Activated T-cell treated with anti-CD3 and anti-CD28 coated beads, Interleukin-2, amount 50 U/mL, for 72 hours (primary cell): Measurements from ENCODE around the gene SDR39U1. TPM values are rescaled to one million over a fixed set of nuclear protein-coding genes. Genes with fewer than 3 reads are reported as not detected.
A peak's percentile ranks its signal among the peaks of the same experiment; 100 is the strongest.

ENCODE experiments used
- ATAC-seq, 2 donors: fragments of 150-1000 bp; cut with Tn5 transposase; replicated peaks in 1 of 2; 2 replicates each; pipeline ENCODE4 v1.10.0; 2021; ENCODE audit warnings: moderate library complexity in 2 of 2, mild to moderate bottlenecking in 1 of 2
- DNase-seq, 2 donors: peaks; one replicate each; pipeline ENCODE4 v3.0.0; 2021 to 2022; ENCODE audit warnings: mixed read lengths in 1 of 2
- H3K27ac Mint-ChIP-seq: one replicate; pipeline ENCODE4 v1.8.0; 2022; ENCODE audit warnings: mild to moderate bottlenecking, moderate library complexity, mixed read lengths
- H3K27me3 Mint-ChIP-seq: one replicate; pipeline ENCODE4 v1.8.0; 2022; ENCODE audit warnings: low read depth, mixed read lengths
- H3K36me3 Mint-ChIP-seq, 2 donors: one replicate each; pipeline ENCODE4 v1.8.0; 2022; ENCODE audit warnings: mixed read lengths in 2 of 2, mild to moderate bottlenecking in 1 of 2; ENCODE audit not compliant: insufficient read depth in 2 of 2
- H3K4me1 Mint-ChIP-seq: one replicate; pipeline ENCODE4 v1.8.0; 2022; ENCODE audit warnings: low read depth, mixed read lengths
- H3K4me3 Mint-ChIP-seq, 2 donors: one replicate each; pipeline ENCODE4 v1.8.0; 2022; ENCODE audit warnings: mild to moderate bottlenecking in 2 of 2, mixed read lengths in 2 of 2, moderate library complexity in 2 of 2
- H3K9me3 Mint-ChIP-seq, 2 donors: one replicate each; pipeline ENCODE4 v1.8.0; 2022; ENCODE audit warnings: mixed read lengths in 2 of 2
- total RNA-seq, 2 donors: library from RNA; stranded (reverse); gene quantifications; one replicate each; pipeline ENCODE4 v1.2.3, GENCODE V29; 2022

Gene SDR39U1
- total RNA-seq, 2 donors from 2014 or later = 38.5 to 44.8 TPM

DNA sequence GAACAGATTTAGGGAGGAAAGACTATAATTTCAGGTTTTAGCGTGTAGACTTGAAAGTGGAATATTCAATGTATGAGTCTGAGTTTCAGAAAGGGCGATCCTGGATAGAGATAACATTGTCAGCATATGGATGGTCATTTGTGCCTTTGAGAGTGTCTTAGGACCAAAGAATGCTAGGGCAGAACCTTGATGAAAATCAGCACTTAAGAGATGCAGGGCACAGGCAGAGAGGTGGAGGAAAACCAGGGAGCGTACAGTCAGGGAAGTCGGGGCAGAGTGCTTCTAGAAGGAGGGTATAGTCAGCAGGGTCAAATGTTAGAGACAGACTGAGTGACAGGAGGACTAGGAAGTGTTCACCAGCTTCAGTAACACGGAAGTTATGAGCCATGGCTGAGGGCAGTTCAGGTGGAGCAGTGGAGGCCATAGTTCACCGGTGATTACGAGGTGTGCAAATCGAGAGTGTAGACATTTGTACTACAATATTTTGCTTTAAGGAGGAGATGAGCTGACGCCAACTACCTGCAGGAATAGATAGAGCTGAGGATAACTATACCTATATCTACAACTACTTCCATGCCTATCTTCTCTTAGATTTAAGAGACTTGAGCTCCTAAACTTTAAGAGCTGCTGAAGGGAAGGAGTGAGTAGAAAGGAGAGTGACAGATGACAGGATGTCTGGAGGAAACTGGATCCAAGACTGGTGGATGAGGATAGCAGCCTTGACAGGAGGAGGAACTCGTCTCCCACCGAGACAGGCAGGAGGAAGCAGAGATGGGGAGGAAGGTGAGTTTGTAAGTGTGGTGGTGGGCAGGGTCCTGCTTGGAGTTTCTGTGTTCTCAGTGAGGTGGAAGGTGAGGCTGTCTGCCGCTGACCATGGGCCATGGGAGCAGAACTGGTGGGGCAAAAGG lies 19.6 kb downstream of the SDR39U1 start:
- Mint-ChIP-seq H3K4me1 (peaks cover 28% of the 10 kb centered on the region), H3K36me3 (no peaks in the 10 kb centered on the region), H3K9me3 (no peaks in the 10 kb centered on the region), H3K4me3 (no peak overlapping the region), H3K27me3 (peaks cover 12% of the 10 kb centered on the region), H3K27ac (no peak overlapping the region)
- ATAC-seq (no peak), DNase-seq (no peak)

- no peaks in the 10 kb centered on the region for H3K36me3 Mint-ChIP-seq
- peaks cover 23% of the 10 kb centered on the region for H3K4me1 Mint-ChIP-seq
- H3K4me3 Mint-ChIP-seq = no peak overlapping the region
- H3K27ac Mint-ChIP-seq = no peak overlapping the region
- H3K9me3 Mint-ChIP-seq = no peaks in the 10 kb centered on the region
- no peak for ATAC-seq
- H3K27me3 Mint-ChIP-seq = peaks cover 12% of the 10 kb centered on the region
- no peak for DNase-seq
Observed at GRCh38 chr14:24422261-24422660, 20.3 kb downstream of the SDR39U1 start.

GRCh38 chr14:24418492-24418873 lies 24.1 kb downstream of the SDR39U1 start:
- H3K4me1 Mint-ChIP-seq = no peaks in the 10 kb centered on the region
- DNase-seq (no peak), ATAC-seq (no peak)
- peaks cover 12% of the 10 kb centered on the region for H3K27me3 Mint-ChIP-seq
- H3K9me3 Mint-ChIP-seq = no peaks in the 10 kb centered on the region
- no peak overlapping the region for H3K27ac Mint-ChIP-seq
- H3K4me3 Mint-ChIP-seq = no peak overlapping the region
- no peaks in the 10 kb centered on the region for H3K36me3 Mint-ChIP-seq

DNA sequence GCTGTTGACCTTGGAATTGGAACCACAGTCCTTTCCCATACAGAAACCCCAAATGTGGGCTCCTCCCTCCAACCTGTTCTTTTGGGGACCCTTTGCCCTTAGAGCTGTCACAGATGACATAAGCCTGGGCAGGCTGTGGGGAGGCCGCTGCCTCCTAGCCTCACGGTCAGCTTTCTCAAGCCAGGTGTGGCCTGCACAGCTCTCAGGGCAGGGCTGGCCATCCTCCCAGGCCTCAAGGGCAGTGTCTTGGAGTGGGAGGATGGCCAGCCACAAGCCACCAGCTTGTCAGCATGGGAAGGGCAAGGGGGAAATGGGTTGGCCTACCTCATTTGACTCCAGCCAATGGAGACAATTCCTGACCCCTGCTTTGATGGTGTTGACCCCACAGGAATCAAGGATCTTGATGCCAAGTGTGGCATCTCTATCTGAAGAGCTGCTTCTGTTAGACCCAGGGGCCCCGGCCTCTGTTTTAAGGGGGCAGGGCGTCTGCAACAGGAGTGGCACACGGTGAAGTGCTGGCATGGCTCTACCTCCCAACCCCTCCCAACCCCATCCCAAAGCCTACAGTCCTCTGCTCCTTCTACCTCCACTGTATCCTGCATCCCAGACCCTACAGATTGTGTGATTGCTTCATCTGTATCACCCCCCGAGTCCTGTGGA lies 24.6 kb downstream of the SDR39U1 start:
- DNase-seq = no peak
- Mint-ChIP-seq H3K9me3 (no peaks in the 10 kb centered on the region), H3K4me3 (no peak overlapping the region), H3K36me3 (no peaks in the 10 kb centered on the region), H3K4me1 (no peaks in the 10 kb centered on the region), H3K27ac (no peak overlapping the region), H3K27me3 (peaks cover 12% of the 10 kb centered on the region)
- no peak for ATAC-seq

GRCh38 chr14:24416932-24417619 lies 25.5 kb downstream of the SDR39U1 start:
- DNase-seq (no peak), ATAC-seq (no peak)
- H3K4me1 Mint-ChIP-seq = no peaks in the 10 kb centered on the region
- no peak overlapping the region for H3K27ac Mint-ChIP-seq
- no peaks in the 10 kb centered on the region for H3K9me3 Mint-ChIP-seq
- H3K27me3 Mint-ChIP-seq = peaks cover 12% of the 10 kb centered on the region
- H3K36me3 Mint-ChIP-seq = no peaks in the 10 kb centered on the region
- no peak overlapping the region for H3K4me3 Mint-ChIP-seq

GRCh38 chr14:24416254-24416931 lies 26.2 kb downstream of the SDR39U1 start:
- H3K4me3 Mint-ChIP-seq = no peak overlapping the region
- DNase-seq = no peak

GRCh38 chr14:24415421-24416253 lies 26.9 kb downstream of the SDR39U1 start:
- Mint-ChIP-seq H3K9me3 (no peaks in the 10 kb centered on the region), H3K27me3 (peaks cover 12% of the 10 kb centered on the region), H3K36me3 (no peaks in the 10 kb centered on the region), H3K4me3 (no peak overlapping the region), H3K27ac (no peak overlapping the region), H3K4me1 (no peaks in the 10 kb centered on the region)
- no peak for ATAC-seq
- no peak for DNase-seq

More at GRCh38 chr14:24416254-24416931, 26.2 kb downstream of the SDR39U1 start:
- H3K4me1 Mint-ChIP-seq = no peaks in the 10 kb centered on the region
- no peaks in the 10 kb centered on the region for H3K9me3 Mint-ChIP-seq
- H3K27ac Mint-ChIP-seq = no peak overlapping the region
- no peak for ATAC-seq
- H3K36me3 Mint-ChIP-seq = no peaks in the 10 kb centered on the region
- H3K27me3 Mint-ChIP-seq = peaks cover 12% of the 10 kb centered on the region

GRCh38 chr14:24414732-24415420 lies 27.7 kb downstream of the SDR39U1 start:
- H3K27me3 Mint-ChIP-seq = peaks cover 6% of the 10 kb centered on the region
- ATAC-seq = no peak

DNA sequence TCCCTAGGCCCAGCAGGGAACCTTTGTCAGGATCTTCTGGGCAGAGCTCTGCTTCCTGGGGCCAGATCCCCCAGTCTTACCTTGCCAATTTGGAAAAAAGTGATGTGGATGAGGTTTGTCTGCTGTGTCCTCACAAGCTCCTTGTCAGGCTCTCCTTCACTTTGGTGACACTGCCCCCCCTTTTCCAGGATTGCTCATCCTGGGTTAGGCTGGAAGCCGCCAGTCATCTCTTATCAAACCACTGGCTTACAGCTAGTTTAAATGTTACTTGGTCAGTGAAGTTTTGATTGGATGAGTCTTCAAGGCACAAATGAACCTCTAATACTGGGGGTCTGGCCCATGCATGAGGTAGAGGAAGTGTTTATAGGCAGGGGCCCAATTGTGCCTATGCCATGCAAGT lies 28.5 kb downstream of the SDR39U1 start:
- no peak overlapping the region for H3K4me3 Mint-ChIP-seq
- H3K27ac Mint-ChIP-seq = no peak overlapping the region
- no peaks in the 10 kb centered on the region for H3K9me3 Mint-ChIP-seq
- DNase-seq = no peak
- H3K36me3 Mint-ChIP-seq = no peaks in the 10 kb centered on the region
- peaks cover 2% of the 10 kb centered on the region for H3K27me3 Mint-ChIP-seq
- ATAC-seq = no peak
- H3K4me1 Mint-ChIP-seq = no peaks in the 10 kb centered on the region

More at GRCh38 chr14:24414732-24415420, 27.7 kb downstream of the SDR39U1 start:
- H3K9me3 Mint-ChIP-seq = no peaks in the 10 kb centered on the region
- H3K4me1 Mint-ChIP-seq = no peaks in the 10 kb centered on the region
- H3K36me3 Mint-ChIP-seq = no peaks in the 10 kb centered on the region
- no peak overlapping the region for H3K27ac Mint-ChIP-seq
- H3K4me3 Mint-ChIP-seq = no peak overlapping the region
- no peak for DNase-seq

GRCh38 chr14:24411443-24412389 lies 30.9 kb downstream of the SDR39U1 start:
- H3K27ac Mint-ChIP-seq = no peak overlapping the region
- H3K36me3 Mint-ChIP-seq = no peaks in the 10 kb centered on the region
- no peaks in the 10 kb centered on the region for H3K4me1 Mint-ChIP-seq
- H3K4me3 Mint-ChIP-seq = no peak overlapping the region
- ATAC-seq = peak; percentile 54 to 60
- H3K27me3 Mint-ChIP-seq = no peaks in the 10 kb centered on the region
- no peaks in the 10 kb centered on the region for H3K9me3 Mint-ChIP-seq
- DNase-seq = peak; percentile 30 to 33

GRCh38 chr14:24409956-24410355 lies 32.6 kb downstream of the SDR39U1 start:
- no peak overlapping the region for H3K4me3 Mint-ChIP-seq
- H3K36me3 Mint-ChIP-seq = no peaks in the 10 kb centered on the region
- H3K4me1 Mint-ChIP-seq = no peaks in the 10 kb centered on the region
- H3K27ac Mint-ChIP-seq = no peak overlapping the region
- H3K9me3 Mint-ChIP-seq = no peaks in the 10 kb centered on the region
- DNase-seq (no peak), ATAC-seq (no peak)
- H3K27me3 Mint-ChIP-seq = no peaks in the 10 kb centered on the region
